Raji (cell line): Measurements from ENCODE around the gene CHFR.

ENCODE experiments used
- POLR2A ChIP-seq: IDR thresholded peaks from 2 replicates; pipeline ENCODE4 v1.6.1; 2011; ENCODE audit warnings: low read depth, low read length, control low read depth; ENCODE audit not compliant: insufficient read depth

CHFR gene

DNA sequence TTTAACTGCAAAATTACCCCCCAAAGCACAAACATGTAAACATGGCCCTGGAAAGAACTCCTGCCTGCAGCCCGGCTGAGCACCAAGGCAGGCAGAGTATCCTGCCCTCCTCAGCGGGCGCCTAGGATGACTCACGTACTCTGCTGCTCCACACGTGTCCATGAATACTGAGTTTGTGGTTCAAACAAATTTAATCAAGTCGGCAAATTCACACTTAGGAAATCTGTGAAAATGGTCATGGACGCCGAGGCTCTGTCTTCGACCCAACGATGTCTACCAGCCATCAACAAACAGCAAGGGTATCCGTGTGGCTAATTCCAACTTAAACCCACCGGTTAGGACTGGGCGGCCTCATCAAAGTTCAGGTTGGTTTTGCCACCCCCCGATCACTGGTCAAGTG, 84.3 kb downstream of the CHFR start:
- no peak for TF ChIP-seq POLR2A

DNA sequence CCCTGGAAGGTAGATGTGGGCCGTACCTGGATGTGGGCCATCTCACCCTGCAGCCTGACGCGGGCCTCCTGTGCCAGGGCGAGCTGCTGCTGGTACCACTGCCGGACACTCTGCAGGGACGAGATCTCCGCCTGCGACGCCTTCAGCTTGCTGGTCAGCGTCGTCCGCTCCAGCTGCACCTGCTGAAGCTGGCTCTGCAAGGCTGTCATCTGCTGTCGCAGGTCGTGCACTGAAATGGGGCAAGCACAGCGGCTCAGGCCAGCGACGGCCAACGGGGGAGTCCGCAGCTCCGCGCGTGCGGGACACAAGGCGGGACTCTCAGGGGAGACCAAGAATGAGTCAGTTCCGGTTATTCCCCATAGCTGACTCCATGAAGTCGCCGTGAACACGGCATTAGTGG, 85.7 kb downstream of the CHFR start:
- no peak for TF ChIP-seq POLR2A

DNA sequence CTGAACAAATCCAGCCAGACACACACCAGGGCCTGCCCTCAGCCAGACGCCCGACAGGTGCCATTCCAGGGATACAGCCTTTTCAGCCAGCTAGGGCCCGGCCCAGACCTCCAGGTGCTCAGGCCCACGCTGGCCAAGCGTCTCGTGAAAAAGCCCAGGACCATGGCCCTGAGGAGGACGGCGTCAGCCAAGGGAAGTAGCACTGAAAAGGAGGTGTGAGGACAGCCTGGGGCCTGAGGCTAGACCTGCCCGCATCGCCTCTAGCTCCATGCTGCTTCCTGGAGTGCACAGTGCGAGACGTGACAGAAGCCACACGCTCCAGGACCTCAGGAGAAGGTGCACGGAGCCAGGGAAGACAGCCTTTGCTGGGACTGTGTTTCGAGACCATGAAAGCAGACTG, 88.6 kb downstream of the CHFR start:
- TF ChIP-seq POLR2A: no peak

DNA sequence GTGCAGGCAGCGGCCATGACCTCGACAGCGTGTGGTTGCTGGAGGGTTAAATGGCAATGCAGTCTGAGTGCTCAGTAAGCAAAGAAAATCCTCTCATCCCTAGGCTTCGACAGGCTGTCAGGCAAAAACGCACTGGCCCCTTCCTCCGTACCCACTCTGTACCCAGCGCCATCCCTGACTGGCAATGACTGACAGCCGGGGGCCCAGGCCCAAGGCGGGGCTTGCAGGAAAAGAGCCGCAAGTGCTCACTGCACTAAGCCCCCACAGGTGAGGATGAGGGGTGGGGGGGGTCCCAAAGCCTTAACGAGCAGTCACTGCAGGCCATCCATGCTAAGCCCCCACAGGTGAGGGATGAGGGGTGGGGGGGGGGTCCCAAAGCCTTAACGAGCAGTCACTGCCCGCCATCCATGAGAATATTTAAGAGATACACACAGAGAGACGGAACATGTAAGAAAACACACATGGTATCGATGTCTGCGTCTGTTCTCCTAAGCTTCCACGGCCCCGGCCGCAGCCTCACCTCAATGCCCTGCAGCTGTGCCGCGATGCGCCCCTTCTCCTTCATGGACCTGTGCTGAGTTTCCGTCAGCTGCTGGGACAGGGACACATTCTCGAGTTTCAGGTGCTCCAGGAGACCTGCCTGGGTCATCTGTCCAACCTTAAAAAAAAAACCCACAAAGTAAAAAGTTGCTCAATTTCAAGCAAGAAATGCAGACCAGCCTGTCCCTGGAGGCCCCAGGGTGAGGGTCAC, 89.4 kb downstream of the CHFR start:
- TF ChIP-seq POLR2A: no peak

DNA sequence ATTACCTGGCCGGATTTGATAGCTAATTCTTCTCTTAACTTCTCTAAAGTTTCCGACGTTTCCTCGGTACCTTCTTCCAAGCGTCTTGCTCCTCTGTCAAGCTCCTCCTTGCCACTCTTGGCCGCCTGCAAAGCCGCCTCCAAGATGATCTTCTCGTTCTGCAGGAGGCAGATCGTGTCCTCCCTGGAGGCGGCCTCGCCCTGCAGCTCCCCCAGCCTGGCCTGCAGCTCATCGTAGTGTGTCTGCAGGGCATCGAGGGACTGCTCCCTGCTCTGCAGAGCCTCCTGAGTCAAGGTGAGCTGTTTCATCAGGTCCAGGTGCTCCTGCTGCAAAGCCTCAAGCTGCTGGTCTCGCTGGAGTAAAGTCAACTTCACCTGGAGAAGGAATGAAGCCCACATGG, 91.6 kb downstream of the CHFR start:
- TF ChIP-seq POLR2A: no peak

DNA sequence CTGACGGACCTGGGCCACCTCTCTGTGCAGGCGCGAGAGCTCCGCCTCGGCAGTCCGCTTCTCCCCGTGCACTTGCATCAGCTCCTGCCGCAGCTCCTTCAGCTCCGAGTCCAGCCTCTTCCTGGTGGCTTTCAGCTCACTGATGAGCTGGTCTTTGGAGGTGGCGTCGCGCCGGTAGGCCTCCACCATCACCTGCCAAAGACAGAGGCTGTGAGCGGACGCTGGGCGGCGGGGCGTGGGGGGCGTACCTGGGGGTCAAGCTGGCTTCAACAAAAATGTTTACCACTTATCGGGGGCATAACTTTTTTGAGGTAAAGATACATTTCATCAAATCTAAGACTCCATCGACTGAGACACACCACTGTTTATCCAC, 98.3 kb downstream of the CHFR start:
- no peak for TF ChIP-seq POLR2A

DNA sequence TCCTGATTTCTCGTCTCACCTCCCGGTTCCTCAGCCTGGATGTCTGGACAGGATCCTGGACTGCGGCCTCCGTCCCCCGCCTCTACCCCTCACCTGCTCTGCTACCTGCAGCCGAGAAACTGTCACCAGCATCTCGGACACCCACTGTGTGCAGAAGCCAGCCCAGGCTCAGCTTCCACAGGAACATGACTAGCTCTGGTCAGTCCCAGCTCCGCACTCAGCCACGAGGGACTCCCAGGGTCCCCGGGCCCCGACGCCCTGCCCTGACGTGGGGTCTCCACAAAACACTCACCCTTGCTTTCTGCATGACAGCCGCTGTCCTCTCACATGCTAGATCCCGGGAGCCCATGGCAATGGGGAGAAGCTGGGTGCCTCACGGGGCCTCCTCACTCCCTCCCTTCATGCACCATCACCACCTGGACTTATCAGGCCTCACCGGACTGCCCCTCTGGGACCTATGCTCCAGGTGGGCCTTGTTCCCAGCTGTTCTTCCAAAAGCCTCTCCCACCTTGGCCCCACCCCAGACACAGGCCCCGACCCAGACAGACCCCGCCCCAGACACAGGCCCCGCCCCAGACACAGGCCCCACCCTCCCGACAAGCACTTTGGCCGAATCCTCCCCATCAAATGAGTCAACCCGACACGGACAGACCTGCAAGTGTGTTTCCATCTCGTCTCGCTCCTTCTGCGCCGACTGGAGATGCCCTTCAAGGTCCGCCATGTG, 98.9 kb downstream of the CHFR start:
- no peak for TF ChIP-seq POLR2A

DNA sequence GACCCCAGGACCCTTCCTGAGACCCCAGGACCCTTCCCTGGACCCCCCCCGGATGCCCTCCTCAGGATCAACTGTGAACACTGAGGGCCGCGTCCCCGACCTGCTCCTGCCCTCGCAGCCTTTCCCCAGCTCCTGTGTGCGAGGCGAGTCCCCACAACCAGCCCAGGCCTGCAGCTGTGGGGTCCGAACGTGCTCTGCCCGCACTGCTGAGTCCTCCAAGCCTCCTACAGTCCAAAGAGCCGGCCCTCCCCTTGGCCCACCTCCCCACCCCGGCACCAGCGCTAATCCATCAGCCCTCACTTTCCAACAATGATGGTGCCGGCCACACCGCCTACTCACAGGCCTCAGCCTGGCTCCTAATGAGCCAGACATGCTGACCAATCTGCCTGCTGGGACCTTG, 99.5 kb downstream of the CHFR start:
- TF ChIP-seq POLR2A: no peak

DNA sequence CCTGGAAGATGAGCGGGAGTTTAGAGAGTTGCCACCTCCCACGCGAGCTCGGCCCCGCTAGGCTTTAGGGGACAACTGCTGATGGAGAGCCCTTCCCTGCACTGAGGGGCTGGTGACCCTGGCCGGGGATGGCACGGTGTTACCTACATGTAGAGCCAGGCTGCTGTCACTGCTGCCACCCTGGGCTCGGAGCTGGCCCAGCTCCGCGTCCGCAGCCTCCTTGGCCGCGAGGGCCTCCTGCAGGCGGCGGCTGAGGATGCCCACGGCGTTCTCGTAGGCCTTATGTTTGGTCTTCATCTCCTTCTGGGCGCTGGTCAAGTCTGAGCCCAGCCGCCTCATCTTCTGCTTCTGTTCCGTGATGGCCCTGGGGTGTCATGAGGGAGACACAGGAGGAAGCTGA, 101.2 kb downstream of the CHFR start:
- no peak for TF ChIP-seq POLR2A

DNA sequence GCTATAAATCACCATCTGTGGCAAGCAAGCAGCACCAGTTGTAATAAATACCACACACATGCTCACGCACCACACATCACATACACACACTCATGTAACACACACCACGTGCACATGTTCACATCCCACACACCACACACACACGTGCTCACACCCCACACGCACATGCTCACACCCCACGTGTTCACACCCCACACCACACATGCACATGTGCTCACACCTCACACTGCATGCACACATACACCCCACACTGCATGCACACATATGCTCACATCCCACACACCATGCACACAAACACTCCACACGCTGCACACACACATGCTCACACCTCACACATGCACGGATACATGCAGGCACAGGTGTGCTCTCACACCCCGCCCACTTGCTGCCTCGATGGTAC, 102.8 kb downstream of the CHFR start:
- no peak for TF ChIP-seq POLR2A

DNA sequence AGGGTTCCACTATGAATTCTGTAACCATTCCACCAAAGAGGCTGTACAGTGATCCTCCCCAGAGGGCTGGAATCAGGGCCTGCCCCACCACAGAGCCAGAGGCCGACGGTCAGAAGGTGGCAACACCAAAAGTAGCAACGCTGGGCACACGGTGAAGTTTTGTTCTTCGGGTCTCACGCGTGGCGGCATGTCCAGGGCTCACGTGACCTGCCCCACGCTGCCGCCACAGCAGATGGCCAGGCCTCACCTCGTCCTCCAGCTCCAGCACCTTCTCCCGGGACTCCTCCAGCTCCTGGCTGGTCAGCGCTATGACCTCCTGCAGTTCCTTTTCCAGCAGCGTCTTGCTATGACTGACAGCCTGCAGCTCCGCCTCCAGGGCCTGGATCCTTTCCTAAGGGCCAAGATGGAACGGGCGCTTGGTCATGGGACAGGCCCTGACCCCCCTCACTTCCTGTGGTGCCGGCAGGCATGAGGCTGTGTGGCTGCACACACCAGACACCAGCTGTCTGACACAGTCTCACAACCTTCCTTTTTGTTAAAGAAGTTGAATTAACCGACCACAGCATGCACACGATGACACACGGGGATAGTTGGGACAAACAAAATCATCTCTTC, 103.4 kb downstream of the CHFR start:
- TF ChIP-seq POLR2A: no peak
